ENCODE results near the gene GSG1.

The GSG1 gene

DNA sequence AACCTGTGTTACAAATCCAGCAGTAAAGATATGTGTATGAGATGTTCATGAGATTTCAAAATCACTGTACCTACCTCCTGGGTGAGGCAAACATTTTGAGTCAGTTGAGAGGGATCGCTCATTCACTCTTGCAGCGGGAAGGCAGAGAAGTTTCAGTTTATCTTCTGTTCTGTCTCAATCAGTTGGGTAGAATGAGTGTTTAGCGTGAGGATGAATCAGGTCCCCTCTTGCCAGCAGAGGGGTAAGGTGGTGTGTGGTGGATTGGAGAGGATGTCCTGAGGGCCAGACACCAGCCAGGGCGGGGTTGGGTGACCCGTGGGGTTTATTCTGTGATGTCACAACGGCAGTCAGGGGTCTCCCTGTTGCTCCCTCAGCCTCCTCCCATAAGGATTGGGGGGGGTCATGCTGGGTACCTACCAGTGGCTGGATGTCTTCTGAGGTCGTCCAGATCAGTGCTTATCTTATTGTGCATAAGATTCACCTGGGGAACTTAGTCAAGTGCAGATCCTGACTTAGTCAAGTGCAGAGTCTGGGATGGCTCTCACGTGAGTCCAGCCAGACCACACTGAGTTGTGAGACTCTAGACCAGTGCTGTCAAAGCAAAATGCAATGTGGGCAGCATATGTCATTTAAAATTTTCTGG, at the start of gene GSG1:
Gene GSG1 (minus strand): TSS at position 277 of the 643 bp plus-strand sequence. CDS start 155 bp downstream, at position 122.
- DNase-seq, result no peak

- DNase-seq, result no peak
Observed at GRCh38 chr12:13153180-13153579, 49.7 kb upstream of the GSG1 start.

- DNase-seq, result no peak
Observed at GRCh38 chr12:13152756-13153155, 49.3 kb upstream of the GSG1 start.

- no peak for DNase-seq
Observed at GRCh38 chr12:13152281-13152680, 48.8 kb upstream of the GSG1 start.

- no peak for DNase-seq
Observed at GRCh38 chr12:13149411-13149810, 45.9 kb upstream of the GSG1 start.

- no peak for DNase-seq
Observed at GRCh38 chr12:13148485-13148847, 45.0 kb upstream of the GSG1 start.

- no peak for DNase-seq
Observed at GRCh38 chr12:13147688-13148484, 44.4 kb upstream of the GSG1 start.

GRCh38 chr12:13146336-13146938, 43.0 kb upstream of the GSG1 start:
- no peak for DNase-seq

GRCh38 chr12:13144266-13144828, 40.9 kb upstream of the GSG1 start:
- DNase-seq, result no peak

- DNase-seq, result no peak
Observed at GRCh38 chr12:13142747-13143146, 39.3 kb upstream of the GSG1 start.

DNA sequence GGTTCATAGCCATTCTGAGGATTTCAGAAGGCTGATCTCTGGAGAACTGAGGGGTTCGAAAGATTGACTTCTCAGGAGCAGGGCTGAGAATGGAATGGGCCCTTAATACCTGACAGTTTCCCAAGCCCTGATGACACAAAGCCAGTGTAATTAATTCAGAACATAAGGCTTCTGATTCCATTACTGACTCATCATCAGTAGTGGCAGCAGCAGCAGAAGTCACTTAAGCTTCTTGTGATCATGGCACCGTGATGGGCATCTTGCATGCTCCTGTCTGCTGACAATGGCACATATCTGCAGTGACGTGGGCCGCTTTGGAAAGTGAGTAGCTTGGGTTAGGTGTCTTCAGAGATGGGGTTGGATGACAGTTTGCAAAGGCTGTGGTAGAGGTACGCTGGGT, 38.2 kb upstream of the GSG1 start:
- no peak for DNase-seq

DNA sequence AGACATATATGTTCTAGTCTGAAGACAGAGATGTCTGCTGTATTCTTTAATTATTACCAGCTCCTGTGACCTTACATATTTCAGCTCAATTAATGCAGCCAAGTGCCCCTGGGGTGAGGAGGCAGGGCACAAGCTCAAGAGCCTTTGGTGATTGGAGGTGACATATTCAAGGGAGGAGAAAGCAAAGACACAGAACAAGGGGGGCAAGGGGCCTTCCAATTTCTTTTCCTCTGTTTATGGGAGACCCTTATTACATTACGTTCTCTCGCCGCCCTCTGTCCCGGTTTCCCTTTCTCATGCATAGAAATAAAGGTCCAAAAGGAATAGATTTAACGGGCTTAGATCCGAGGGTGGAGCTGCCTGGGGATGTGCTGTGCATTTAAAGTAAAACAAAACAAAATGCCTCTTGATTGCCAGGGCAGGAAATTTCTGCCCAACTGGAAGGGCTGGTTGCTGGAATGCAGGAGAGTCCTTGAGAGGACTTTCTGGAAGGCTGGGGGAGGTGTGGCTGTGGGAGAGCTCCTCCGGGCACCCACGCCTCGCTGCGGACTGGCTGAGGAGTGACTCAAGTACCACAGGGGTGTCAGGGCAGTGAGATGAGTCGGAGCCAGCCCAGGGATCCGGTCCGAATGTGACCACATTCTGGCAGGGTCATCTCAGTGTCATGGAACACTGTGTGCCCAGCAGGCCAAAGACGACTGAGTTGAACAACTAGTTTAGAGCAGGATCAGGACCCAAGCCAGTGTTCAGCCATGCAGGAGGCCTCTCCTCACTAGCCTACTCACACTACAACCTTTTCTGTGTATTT, 32.1 kb upstream of the GSG1 start:
- DNase-seq, result peak in 2 of 3 experiments; percentile 11 to 58

GRCh38 chr12:13133886-13134285, 30.4 kb upstream of the GSG1 start:
- DNase-seq, result no peak

DNA sequence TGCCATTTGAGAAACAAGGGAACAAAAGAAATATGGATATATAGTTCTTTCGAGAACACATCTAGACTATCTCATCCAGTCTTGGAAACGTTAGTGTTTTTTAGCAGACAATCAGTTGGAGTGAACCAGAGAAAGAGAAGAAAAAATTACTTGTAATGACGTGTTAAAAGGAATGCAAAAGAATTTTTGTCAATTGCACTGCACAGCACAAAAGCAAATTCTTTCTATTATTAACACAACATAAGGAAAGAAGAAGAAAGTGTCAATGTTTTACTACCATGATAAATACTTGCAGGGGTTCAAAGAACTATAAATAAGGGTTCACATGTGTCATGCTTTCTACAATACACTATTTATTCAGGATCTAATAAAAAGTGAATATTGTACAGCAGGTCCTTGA, 27.5 kb upstream of the GSG1 start:
- no peak for DNase-seq

DNA sequence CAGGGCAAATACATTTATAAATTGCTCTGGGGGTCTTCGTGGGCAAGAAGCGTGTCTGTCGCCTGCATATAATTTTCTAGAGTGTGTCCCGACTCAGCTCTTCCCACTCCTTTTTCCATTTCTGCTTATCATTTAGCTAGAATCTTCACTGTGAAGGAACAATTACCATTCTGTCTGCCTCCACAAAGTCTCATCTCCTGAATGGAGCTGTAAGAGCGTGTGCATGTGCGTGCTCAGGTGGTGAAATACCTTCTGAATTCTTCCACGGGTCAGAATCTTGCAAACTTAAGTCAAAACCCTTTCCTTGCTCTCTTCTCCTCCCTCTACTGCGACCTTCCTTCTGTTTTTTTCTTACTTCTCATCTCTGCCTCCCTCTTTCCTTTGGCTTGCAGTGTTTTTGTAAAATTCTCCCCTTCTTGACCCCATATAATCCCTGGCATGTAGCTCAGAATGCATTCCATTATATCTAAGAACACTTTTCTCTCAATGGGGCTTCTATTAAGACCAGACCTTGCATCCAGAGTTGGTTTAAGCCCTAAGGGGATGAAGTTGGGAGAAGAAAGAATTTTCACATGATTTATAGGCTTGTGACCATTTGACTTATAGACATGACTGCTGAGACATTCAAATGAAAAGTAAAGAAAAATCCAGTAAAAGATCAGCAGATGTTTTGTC, 25.0 kb upstream of the GSG1 start:
- DNase-seq, result no peak

DNA sequence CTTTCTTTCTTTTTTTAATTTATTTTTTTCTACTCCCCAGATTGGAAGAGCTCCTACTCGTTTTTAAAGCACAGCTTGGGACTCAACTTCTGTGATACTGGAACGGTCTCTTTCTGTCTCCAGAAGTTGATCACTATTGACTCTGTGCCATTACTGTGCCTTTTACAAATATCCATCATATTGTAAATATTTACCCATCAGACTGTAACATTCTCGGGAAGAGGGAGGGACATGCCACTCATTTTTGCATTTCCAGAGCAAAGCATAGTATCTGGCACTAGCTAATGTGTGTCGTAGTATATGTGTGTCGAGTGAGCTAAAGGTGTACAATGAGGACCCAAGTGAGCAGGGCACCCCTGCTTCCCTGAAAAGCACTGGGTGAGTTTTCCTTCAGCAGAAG, 24.0 kb upstream of the GSG1 start:
- no peak for DNase-seq

GRCh38 chr12:13126494-13126893, 23.0 kb upstream of the GSG1 start:
- no peak for DNase-seq

GRCh38 chr12:13125996-13126395, 22.5 kb upstream of the GSG1 start:
- DNase-seq, result no peak

- no peak for DNase-seq
Observed at GRCh38 chr12:13124656-13125505, 21.4 kb upstream of the GSG1 start.

GRCh38 chr12:13121568-13121967, 18.1 kb upstream of the GSG1 start:
- DNase-seq, result no peak

GRCh38 chr12:13120413-13120812, 16.9 kb upstream of the GSG1 start:
- DNase-seq, result no peak
